Measurements from ENCODE around the gene SPACA4.
"Not testable (repeated sequence)": the region's sequence is repeated elsewhere in the genome, so short reads cannot be mapped to it uniquely, and the experiment has no call there.

SPACA4 gene, protein sequence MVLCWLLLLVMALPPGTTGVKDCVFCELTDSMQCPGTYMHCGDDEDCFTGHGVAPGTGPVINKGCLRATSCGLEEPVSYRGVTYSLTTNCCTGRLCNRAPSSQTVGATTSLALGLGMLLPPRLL

DNA sequence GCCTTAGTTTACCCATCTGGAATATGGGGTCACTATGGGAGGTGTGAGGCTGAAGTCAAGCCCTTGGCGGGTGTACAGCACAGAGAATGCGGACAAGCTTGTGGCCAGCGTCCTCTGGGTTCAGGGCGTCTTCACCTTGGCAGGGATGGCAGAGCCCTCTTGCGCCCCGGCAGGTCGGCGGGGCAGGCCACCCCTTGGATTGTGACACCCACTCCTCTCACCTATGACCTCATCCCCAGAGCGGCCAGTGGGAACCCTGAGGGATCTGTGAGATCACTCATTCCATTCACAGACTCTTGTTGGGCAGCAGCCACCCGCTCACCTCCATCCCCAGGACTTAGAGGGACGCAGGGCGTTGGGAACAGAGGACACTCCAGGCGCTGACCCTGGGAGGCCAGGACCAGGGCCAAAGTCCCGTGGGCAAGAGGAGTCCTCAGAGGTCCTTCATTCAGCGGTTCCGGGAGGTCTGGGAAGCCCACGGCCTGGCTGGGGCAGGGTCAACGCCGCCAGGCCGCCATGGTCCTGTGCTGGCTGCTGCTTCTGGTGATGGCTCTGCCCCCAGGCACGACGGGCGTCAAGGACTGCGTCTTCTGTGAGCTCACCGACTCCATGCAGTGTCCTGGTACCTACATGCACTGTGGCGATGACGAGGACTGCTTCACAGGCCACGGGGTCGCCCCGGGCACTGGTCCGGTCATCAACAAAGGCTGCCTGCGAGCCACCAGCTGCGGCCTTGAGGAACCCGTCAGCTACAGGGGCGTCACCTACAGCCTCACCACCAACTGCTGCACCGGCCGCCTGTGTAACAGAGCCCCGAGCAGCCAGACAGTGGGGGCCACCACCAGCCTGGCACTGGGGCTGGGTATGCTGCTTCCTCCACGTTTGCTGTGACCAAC is at the start of gene SPACA4:
SPACA4 (plus strand) TSS at position 280 of the 896 bp plus-strand sequence; CDS start at position 517, 237 bp downstream.
- DNase-seq (ENCODE audit: low spot score) = no peak

DNA sequence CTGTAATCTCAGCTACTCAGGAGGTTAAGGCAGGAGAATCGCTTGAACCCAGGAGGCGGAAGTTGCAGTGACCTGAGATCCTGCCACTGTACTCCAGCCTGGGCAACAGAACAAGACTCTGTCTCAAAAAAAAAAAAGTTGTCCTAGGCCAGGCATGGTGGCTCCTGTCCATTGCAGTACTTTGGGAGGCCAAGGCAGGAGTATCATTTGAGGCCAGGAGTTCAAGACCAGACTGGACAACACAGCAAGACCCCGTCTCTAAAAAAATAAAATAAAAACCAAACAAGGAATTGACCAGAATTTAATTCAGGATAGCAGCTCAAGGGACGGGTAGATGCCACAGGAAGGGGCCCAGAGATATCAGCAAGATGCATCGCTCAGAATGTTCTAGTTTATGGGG is 49.7 kb upstream of the SPACA4 start:
- no peak for DNase-seq (ENCODE audit: low spot score)

DNA sequence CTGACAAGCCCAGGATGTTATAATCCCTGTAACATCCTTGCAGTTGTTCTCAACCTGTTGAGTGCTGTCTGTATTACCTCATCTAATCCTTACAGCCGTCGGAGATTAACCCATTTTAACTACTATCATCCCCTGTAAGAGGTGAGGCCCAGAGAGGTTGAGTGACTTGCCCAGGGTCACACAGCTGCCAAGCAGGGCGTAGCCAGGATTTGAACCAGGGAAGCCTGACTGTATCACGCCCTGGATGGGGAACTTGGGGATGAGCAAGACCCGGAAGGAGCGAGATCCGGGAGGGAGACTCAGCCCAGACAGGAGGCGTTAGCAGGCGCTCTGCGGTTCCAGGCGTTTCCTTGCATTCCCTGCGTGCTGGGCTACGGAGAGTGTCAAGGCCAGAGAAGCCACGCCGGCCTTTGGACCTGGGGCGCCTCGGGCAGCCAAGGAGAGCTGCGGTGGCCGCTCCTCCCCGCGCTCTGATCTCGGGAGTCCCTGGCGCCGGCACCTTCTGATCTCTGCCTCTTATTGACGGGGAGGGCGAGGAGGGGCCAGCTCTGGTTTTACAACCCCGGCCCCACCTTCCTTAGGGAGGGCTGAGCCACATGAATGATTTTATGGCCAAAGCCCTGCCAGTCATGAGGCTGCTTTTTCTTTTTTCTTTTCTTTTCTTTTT is 48.4 kb upstream of the SPACA4 start:
- DNase-seq (ENCODE audit: low spot score) = peak; percentile 64

DNA sequence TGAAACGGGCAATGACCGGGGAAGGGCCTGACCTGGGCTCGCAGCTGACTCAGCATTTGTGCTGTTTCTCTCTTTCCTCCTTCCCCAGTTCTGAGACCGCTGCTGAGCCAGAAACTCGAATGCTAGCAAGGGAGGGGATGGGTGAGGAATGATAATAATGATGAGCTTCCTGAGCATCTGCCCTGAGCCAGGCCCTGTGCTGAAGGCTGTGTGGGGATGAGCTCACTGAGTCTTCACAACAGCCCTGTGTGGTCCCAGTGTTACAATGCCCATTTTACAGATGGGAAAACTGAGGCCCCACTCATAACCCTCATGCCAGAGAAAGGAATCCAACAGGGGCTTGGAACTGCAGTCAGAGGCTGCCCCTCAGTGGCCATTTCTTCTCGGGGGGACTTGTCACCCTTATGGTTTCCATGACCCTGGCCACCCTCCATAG is 46.4 kb upstream of the SPACA4 start:
- no peak for DNase-seq (ENCODE audit: low spot score)

DNA sequence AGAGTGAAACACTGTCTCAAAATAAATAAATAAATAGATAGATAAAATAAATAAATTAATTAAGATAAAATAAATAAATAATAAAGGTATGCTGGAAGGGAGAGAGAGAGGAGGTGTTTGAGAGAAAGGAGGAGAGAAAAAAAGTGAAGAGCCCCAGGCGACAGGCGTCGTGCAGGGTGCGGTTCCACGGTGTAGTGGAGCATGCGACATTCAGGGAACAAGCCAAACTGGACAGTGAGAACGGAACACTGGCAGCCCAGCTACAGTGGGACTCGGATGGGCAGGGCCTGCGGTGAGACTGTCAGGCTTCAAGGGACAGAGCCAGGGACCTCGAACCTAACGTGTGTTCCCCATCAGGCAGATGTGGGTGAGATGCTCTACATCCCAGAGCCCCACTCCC is 45.1 kb upstream of the SPACA4 start:
- DNase-seq (ENCODE audit: low spot score) = no peak

DNA sequence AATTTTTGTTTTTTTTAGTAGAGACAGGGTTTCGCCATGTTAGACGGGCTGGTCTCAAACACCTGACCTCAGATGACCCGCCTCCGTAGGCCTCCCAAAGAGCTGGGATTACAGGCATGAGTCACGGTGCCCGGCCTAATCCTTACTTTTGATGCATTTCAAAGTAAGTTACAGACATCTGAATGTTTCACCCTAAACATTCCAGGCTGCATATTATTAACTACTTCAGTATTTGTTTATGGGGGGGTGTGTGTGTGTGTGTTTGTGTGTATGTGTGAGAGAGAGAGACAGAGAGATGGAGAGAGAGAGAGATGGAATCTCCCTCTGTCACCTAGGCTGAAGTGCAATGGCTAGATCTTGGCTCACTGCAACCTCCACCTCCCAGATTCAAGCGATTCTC is 41.5 kb upstream of the SPACA4 start:
- DNase-seq (ENCODE audit: low spot score) = no peak

DNA sequence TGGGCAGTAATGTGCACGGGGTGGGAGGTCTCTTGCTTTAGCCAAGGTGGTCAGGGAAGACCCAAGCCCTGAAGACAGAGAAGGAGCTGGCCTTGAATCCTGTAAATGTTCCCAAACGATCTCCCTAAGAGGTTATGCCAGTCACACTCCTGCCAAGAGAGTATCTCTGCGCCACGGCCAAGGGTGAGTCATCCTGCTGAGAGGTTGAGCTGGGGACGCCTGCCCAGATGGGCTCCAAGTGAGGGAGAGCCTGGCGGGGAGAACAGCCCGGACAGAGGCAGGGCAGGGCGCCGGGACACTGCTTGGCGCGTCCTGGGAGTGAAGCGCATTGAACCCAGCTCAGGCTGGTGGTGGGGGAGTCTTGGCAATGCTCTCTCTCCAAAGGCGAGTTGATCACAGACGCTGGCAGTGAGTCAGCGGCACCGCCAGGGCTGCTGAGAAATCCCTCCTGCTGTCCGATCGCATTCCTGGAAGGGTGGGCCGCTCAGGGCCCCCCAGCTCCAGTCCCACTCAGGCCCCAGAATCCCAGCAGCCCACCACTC is 38.1 kb upstream of the SPACA4 start:
- DNase-seq (ENCODE audit: low spot score) = peak; percentile 88

DNA sequence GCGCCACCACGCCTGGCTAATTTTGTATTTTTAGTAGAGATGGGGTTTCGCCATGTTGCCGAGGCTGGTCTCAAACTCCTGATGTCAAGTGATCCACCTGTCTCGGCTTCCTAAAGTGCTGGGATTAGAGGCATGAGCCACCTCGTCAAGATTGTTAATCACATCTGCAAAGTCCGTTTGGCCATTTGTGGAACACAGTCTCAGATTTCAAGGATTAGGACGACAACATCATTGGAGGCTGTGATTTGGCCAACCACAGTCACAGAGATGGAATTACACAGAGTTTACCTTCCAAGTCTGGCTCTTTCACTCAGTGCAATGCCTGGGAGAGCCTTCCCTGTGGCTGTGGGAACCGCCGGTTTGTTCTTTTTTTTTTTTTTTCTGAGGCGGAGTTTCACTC is 36.7 kb upstream of the SPACA4 start:
- DNase-seq (ENCODE audit: low spot score) = no peak

DNA sequence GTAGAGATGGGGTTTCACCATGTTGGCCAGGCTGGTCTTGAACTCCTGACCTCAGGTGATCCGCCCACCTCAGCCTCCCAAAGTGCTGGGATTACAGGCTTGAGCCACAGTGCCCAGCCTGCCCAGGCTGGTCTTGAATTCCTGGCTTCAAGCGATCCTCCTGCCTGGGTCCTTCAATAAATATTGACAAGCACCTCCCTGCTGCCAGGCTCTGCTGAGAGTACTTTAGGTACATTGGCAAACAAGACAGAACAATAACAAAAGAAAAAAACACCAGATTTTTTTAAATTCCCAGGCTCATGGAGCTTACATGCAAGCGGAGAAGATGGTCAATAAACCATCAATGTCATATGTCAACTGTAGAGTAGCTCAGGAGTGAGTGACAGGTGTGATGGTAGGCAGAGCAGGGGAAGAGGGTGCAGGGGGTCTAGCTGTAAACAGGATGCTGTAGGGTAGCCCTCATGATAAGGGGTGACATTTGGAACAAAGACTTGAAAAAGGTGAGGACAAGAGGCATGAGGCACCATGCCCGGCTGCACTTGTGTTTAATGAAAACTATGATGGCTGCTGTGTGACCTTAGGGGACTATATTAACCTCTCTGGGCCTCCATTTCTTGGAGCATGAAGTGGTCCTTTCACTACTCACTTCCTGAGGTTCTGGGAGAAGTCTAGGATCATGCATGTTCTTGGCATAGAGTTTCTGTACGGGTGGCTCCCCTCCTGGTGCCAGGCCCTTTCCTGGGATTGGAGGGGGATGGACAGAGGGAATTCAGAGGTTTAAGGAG is 35.0 kb upstream of the SPACA4 start:
- DNase-seq (ENCODE audit: low spot score) = no peak

DNA sequence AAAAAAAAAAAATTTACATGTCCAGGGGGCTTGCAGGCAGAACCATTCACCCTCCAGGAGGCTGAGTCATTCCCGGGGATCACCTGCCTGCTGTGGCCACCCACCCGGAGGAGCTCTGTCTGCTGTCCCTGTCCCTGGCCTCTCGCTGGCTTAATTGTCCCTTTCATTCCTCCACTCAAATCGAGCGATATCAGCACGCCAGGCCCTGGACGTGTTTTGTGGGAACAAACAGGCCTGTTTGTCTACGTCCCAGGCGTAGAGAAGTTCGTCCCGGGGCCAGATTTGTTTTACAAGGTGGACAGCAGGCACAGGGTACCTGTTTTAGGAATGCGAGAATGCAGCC is 33.4 kb upstream of the SPACA4 start:
- no peak for DNase-seq (ENCODE audit: low spot score)

DNA sequence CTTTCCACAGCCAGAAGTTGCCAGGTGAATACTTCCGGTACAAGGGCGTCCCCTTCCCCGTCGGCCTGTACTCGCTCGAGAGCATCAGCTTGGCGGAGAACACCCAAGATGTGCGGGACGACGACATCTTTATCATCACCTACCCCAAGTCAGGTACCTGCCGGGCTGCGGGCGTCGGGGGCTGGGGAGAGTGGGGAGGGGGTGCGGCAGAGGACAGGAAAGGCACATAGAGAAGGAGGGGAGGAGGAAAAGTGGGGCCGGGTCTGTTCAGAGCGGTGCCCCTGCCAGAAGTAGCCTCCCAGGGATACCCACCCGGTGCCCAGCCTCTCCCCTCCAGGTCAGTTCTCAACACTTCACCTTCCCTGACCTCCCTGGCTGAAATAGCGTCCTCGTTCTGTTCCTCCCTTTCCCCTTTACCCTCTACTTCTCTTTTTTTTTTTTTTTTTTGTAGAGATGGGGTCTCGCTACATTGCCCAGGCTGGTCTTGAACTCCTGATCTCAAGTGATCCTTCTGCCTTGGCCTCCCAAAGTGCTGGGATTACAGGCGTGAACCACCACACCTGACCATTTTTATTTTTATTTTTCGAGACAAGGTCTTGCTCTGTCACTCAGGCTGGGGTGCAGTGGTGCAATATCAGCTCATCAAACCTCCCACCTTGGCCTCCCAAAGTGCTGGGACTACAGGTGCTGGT is 30.5 kb upstream of the SPACA4 start:
- no peak for DNase-seq (ENCODE audit: low spot score)

DNA sequence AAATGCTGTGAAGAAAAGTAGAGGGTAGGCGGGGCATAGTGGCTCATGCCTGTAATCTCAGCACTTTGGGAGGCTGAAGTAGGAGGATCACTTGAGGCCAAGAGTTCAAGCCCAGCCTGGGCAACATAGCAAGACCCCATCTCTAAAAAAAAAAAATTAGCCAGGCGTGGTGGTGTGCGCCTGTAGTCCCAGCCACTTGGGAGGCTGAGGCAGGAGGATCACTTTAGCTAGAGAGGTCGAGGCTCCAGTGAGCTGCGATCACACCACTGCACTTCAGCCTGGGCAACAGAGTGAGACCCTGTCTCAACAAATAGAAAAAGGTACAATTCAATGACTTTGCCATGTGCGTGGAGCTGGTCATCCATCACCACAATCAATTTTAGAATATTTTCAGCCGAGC is 28.6 kb upstream of the SPACA4 start:
- DNase-seq (ENCODE audit: low spot score) = not testable (repeated sequence)

DNA sequence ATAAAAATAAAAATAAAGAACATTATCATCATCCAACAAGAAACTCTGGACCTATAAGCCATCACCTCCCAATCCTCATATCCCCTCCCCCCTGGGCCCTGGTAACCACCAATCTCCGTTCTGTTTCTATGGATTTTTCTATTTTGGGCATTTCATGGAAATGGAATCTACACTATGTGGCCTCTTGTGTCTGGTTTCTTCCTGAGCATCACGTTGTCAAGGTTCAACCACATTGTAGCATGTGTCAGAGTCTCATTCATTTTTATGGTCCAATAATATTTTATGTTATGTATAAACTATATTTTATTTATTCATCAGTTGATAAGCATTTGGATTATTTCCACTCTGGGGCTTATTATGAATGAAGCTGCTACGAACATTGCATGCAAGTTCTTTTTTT is 27.7 kb upstream of the SPACA4 start:
- DNase-seq (ENCODE audit: low spot score) = no peak

DNA sequence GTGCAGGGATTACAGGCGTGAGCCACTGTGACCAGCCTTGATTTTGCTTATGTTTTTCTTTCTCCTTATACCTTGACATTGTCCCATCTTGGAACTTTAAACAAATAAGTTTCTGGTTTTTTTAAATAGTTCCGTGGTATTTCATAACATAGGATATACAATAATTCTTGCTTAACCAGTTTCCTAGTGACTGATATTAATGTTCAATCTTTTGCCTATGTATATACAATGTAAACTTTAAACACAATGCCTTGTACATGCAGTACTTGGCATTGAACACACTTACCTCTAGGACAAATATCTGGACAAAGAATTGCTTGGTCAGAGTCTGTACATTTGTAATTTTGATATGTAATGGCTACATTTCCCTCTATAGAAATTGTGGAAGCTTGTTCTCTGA is 24.4 kb upstream of the SPACA4 start:
- no peak for DNase-seq (ENCODE audit: low spot score)

DNA sequence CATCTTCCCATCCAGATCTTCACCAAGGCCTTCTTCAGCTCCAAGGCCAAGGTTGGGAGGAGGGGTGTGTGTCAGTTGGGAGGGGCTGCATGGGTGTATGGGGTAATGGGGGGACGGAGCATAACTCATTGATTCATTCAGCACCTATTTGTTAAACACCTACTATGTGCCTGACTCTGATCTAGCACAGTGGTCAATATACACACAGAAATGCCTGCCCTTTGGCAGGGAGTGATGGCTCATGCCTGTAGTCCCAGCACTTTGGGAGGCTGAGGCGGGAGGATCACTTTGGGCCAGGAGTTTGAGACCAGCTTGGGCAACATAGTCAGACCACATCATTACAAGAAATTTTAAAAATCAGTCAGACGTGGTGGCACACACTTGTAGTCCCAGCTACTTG is 19.2 kb upstream of the SPACA4 start:
- DNase-seq (ENCODE audit: low spot score) = no peak

DNA sequence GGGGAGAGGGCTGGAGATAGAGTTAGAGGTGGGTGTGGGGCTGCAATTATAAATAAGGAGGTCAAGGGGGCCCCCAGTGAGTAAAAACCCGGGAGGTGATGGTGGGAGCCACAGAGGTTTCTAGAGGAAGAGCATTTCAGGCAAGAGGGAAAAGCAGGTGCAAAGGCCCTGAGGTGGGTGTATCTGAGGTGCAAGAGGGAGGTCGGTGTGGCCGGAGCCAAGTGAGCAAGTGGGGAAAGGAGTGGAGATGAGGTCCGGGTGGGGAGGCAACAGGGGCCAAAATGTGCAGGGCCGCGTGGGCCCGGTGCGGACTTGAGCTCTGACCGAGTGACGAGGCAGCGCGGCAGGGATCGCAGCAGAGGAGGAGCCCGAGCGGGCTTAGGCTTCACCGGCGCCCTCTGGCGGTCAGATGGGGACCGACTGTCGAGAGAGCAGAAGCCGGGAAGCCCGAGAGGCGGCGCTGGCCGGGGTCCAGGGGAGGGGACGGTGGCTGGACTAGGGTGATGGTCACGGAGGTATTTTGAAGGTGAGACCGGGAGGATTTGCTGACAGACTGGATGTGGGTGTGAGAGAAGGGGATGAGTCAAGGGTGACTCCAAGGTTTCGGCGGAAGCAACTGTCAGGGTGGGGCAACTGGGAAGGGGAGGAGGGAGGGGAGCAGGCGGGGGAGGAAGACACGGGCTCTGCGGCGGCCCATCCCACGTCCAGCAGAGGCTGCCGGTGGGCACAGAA is 17.7 kb upstream of the SPACA4 start:
- DNase-seq (ENCODE audit: low spot score) = peak; percentile 91

DNA sequence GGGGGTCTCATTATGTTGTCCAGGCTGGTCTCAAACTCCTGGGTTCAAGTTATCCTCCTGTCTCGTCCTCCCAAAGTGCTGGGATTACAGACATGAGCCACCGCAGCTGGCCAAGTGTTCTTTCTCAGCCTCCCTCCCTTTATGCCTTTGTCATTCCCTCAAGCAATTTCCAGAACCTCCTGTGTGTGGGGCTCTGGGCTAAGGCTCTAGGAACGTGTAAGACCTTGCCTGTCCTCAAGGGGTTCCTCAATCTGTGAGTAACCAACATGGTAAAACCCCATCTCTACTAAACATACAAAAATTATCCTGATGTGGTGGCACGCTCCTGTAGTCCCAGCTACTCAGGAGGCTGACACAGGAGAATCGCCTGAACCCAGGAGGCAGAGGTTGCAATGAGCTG is 15.5 kb upstream of the SPACA4 start:
- DNase-seq (ENCODE audit: low spot score) = no peak

DNA sequence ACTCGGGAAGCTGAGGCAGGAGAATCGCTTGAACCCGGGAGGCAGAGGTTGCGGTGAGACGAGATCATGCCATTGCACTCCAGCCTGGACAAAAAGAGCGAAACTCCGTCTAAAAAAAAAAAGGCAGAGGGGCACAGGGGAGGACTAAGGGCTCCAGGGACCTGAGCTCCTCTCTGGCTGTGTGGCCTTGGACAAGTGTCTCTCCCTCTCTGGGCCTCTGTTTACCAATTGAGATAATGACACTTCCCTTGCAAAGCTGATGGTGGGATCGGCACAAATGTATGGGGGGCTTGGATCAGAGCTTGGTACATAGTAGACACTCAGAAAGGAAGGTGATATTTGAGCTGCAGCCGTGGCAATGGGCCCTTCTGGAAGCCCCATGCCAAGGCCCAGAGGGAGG is 11.4 kb upstream of the SPACA4 start:
- DNase-seq (ENCODE audit: low spot score) = no peak

DNA sequence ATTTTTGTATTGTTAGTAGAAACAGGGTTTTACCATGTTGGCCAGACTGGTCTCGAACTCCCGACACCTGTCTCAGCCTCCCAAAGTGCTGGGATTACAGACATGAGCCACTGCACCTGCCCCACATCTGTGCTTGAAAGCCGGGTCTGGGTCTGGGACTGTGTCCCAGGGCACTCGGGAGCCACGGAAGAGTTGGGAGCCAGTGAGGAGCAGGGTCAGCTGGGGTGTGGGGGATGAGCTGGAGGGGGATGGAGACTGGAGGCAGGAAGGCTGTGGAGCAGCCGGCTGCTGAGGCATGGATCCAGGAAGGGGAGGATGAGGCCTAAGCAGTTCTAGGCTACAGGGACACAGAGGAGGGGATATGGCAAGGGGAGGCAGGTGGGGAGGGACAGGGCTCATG is 10.7 kb upstream of the SPACA4 start:
- no peak for DNase-seq (ENCODE audit: low spot score)

DNA sequence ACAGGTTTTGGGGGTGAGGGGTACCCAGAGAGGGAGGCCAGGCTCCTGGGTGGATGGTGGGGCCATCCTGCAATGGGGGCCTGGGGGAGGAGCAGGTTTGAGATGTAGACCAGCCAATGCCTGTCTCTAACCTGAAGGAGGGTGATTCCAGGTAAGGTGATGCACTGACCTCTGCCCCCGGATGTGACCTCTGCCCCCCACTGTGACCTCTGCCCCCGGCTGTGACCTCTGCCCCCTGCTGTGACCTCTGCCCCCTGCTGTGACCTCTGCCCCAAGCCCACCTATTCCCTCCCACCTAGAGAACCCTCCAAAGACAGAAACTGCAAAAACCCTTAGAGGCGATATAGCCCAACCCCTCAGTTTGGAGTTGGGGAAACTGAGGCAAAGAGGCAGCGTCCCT is 10.3 kb upstream of the SPACA4 start:
- no peak for DNase-seq (ENCODE audit: low spot score)

All from AG08396 (cell line).